GM18907 (cell line): ENCODE data around the gene EBF3.

ENCODE experiments used
- ATAC-seq: cut with Tn5 transposase; IDR thresholded peaks from one replicate; pipeline ENCODE4 v1.9.1; 2021; ENCODE audit warnings: mild to moderate bottlenecking, moderate library complexity; ENCODE audit not compliant: unreplicated experiment

Gene EBF3

GRCh38 chr10:129894698-129895097 is 69.4 kb downstream of the EBF3 start:
- no peak for ATAC-seq

- ATAC-seq: no peak
Observed at GRCh38 chr10:129893104-129894089, 70.7 kb downstream of the EBF3 start.

GRCh38 chr10:129892548-129893052 is 71.5 kb downstream of the EBF3 start:
- ATAC-seq: no peak

- ATAC-seq: no peak
Observed at GRCh38 chr10:129891806-129892205, 72.3 kb downstream of the EBF3 start.

- ATAC-seq: no peak
Observed at GRCh38 chr10:129890170-129890569, 73.9 kb downstream of the EBF3 start.

GRCh38 chr10:129888784-129889616 is 75.1 kb downstream of the EBF3 start:
- peak; percentile 61 for ATAC-seq

- ATAC-seq: no peak
Observed at GRCh38 chr10:129887986-129888783, 75.9 kb downstream of the EBF3 start.

GRCh38 chr10:129887381-129887905 is 76.6 kb downstream of the EBF3 start:
- ATAC-seq: no peak

GRCh38 chr10:129886263-129886662 is 77.8 kb downstream of the EBF3 start:
- ATAC-seq: no peak

GRCh38 chr10:129885526-129885925 is 78.5 kb downstream of the EBF3 start:
- no peak for ATAC-seq

- no peak for ATAC-seq
Observed at GRCh38 chr10:129884398-129885078, 79.5 kb downstream of the EBF3 start.

GRCh38 chr10:129883626-129884397 is 80.3 kb downstream of the EBF3 start:
- ATAC-seq: no peak

GRCh38 chr10:129883029-129883428 is 81.0 kb downstream of the EBF3 start:
- no peak for ATAC-seq

GRCh38 chr10:129882291-129883010 is 81.6 kb downstream of the EBF3 start:
- no peak for ATAC-seq

- no peak for ATAC-seq
Observed at GRCh38 chr10:129881641-129882040, 82.4 kb downstream of the EBF3 start.

- ATAC-seq: no peak
Observed at GRCh38 chr10:129880191-129880870, 83.7 kb downstream of the EBF3 start.

- ATAC-seq: no peak
Observed at GRCh38 chr10:129879655-129880054, 84.4 kb downstream of the EBF3 start.

GRCh38 chr10:129878835-129879234 is 85.2 kb downstream of the EBF3 start:
- ATAC-seq: no peak
